ENCODE measurements around the gene FAM193A. TPM values are rescaled to one million over a fixed set of nuclear protein-coding genes. Genes with fewer than 3 reads are reported as not detected.

The FAM193A gene
- total and polyA plus RNA-seq, 2 donors (not counting 1 experiment from before 2014, with no cell fraction given) = 16.0 to 62.7 TPM

- Histone ChIP-seq H4K20me1 (ENCODE audit: control insufficient read depth, insufficient read depth, low read length, poor library complexity, severe bottlenecking) (peaks cover 4% of the 10 kb centered on the region), H2AFZ (ENCODE audit: insufficient read depth, low read depth, low read length, poor library complexity, severe bottlenecking) (no peak overlapping the region), H3K36me3 (replicated peaks in 1 of 2; ENCODE audit: control extremely low read depth in 1 of 2, control insufficient read depth in 1 of 2, extremely low read depth in 1 of 2, insufficient read depth in 2 of 2, low read length in 1 of 2) (peaks cover 3 to 54% of the 10 kb centered on the region in 2 experiments), H3K4me3 (ENCODE audit: control extremely low read depth in 1 of 5, extremely low read depth in 1 of 5, insufficient read depth in 1 of 5, low read depth in 2 of 5, low read length in 4 of 5) (no peak overlapping the region), H3K27me3 (replicated peaks in 1 of 4; ENCODE audit: control extremely low read depth in 1 of 4, control insufficient read depth in 3 of 4, insufficient read depth in 4 of 4, low read length in 3 of 4) (no peaks in the 10 kb centered on the region), H3K9me3 (ENCODE audit: control extremely low read depth in 1 of 3, control insufficient read depth in 2 of 3, insufficient read depth in 1 of 3, low read length in 2 of 3) (no peaks in the 10 kb centered on the region), H3K79me2 (ENCODE audit: control insufficient read depth, insufficient read depth, low read length) (peaks cover 23% of the 10 kb centered on the region), H3K4me1 (ENCODE audit: control insufficient read depth in 2 of 2, insufficient read depth in 2 of 2, low read length in 2 of 2) (peaks cover 0 to 3% of the 10 kb centered on the region in 2 donors), H3K4me2 (replicated peaks; ENCODE audit: low read depth, low read length, poor library complexity, severe bottlenecking) (no peak overlapping the region), H3K9ac (ENCODE audit: low read length) (no peak overlapping the region), H3K27ac (ENCODE audit: low read length in 2 of 2) (no peak overlapping the region)
- Mint-ChIP-seq H3K27me3 (no peaks in the 10 kb centered on the region), H3K4me1 (peaks cover 4% of the 10 kb centered on the region), H3K9me3 (ENCODE audit: insufficient read depth) (no peaks in the 10 kb centered on the region), H3K27ac (no peak overlapping the region), H3K4me3 (no peak overlapping the region)
- 89% methylated on average over 22 of the region's 22 CpGs for WGBS (ENCODE audit: insufficient coverage)
- ATAC-seq (ENCODE audit: low read depth) (no peak), DNase-seq (no peak)
- ChIA-PET CTCF (no interaction called here), POLR2A (no interaction called here)
- TF ChIP-seq EZH2 (IDR thresholded peaks at IDR 0.05; ENCODE audit: borderline replicate concordance, insufficient read depth, low read depth, low read length, poor library complexity, severe bottlenecking) = no peak
- TF ChIP-seq, protein P1, sequence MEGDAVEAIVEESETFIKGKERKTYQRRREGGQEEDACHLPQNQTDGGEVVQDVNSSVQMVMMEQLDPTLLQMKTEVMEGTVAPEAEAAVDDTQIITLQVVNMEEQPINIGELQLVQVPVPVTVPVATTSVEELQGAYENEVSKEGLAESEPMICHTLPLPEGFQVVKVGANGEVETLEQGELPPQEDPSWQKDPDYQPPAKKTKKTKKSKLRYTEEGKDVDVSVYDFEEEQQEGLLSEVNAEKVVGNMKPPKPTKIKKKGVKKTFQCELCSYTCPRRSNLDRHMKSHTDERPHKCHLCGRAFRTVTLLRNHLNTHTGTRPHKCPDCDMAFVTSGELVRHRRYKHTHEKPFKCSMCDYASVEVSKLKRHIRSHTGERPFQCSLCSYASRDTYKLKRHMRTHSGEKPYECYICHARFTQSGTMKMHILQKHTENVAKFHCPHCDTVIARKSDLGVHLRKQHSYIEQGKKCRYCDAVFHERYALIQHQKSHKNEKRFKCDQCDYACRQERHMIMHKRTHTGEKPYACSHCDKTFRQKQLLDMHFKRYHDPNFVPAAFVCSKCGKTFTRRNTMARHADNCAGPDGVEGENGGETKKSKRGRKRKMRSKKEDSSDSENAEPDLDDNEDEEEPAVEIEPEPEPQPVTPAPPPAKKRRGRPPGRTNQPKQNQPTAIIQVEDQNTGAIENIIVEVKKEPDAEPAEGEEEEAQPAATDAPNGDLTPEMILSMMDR (IDR thresholded peaks at IDR 0.05) = no peak
- intact Hi-C loops (cut with micrococcal nuclease) = no loop called here
Observed at GRCh38 chr4:2646396-2647149, 110.1 kb downstream of the FAM193A start.

DNA sequence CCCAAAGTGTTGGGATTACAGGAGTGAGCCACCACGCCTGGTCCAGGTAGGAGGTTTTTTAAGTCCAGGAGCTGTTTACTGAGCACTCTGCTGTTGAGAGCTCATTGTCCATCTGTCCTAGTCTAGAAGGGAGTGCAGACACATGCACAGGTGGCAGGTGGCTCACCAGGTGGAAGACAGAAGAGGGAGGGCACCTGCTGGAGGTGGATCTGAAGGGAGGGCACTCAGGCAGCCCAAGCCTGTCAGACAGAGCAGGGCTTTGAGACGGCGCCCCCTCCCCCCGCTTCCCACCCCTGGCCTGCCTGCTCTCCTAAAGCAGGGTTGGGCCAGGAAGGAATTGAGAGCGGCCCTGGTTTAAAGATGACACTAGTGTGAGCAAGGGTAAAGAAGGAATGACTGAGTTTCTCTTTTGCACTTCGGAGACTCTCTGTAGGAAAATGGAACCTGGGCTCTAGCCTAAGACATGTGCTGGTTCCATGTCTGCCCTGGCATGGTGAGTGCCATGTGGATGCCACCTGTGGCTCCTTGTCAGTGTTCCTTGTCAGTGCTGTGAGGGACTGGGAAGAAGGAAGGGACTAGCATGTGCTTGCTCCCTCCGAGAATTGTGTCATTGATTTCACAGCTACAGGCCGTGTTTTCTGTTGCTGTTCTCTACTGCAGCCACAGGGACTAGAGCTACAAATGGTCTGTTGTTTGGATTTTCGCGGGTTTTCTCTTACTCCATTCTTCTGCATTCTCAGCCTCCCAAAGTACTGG, 111.1 kb downstream of the FAM193A start:
- Mint-ChIP-seq H3K27ac (no peak overlapping the region), H3K27me3 (no peaks in the 10 kb centered on the region), H3K4me3 (no peak overlapping the region), H3K9me3 (ENCODE audit: insufficient read depth) (no peaks in the 10 kb centered on the region), H3K4me1 (peaks cover 13% of the 10 kb centered on the region)
- POLR2A ChIA-PET = no interaction called here
- Histone ChIP-seq H3K27me3 (replicated peaks in 1 of 4; ENCODE audit: control extremely low read depth in 1 of 4, control insufficient read depth in 3 of 4, insufficient read depth in 4 of 4, low read length in 3 of 4) (no peaks in the 10 kb centered on the region), H3K27ac (ENCODE audit: low read length in 2 of 2) (no peak overlapping the region), H4K20me1 (ENCODE audit: control insufficient read depth, insufficient read depth, low read length, poor library complexity, severe bottlenecking) (peaks cover 4% of the 10 kb centered on the region), H3K9ac (ENCODE audit: low read length) (no peak overlapping the region), H3K4me3 (ENCODE audit: control extremely low read depth in 1 of 5, extremely low read depth in 1 of 5, insufficient read depth in 1 of 5, low read depth in 2 of 5, low read length in 4 of 5) (no peak overlapping the region), H3K36me3 (replicated peaks in 1 of 2; ENCODE audit: control extremely low read depth in 1 of 2, control insufficient read depth in 1 of 2, extremely low read depth in 1 of 2, insufficient read depth in 2 of 2, low read length in 1 of 2) (peaks cover 3 to 57% of the 10 kb centered on the region in 2 experiments), H3K4me2 (replicated peaks; ENCODE audit: low read depth, low read length, poor library complexity, severe bottlenecking) (no peak overlapping the region), H3K9me3 (ENCODE audit: control extremely low read depth in 1 of 3, control insufficient read depth in 2 of 3, insufficient read depth in 1 of 3, low read length in 2 of 3) (no peaks in the 10 kb centered on the region), H3K79me2 (ENCODE audit: control insufficient read depth, insufficient read depth, low read length) (peaks cover 23% of the 10 kb centered on the region), H2AFZ (ENCODE audit: insufficient read depth, low read depth, low read length, poor library complexity, severe bottlenecking) (no peak overlapping the region), H3K4me1 (ENCODE audit: control insufficient read depth in 2 of 2, insufficient read depth in 2 of 2, low read length in 2 of 2) (peaks cover 3 to 12% of the 10 kb centered on the region in 2 donors)
- ATAC-seq (ENCODE audit: low read depth) (no peak), DNase-seq (no peak)
- WGBS (ENCODE audit: insufficient coverage) = 97% methylated on average over 3 of the region's 10 CpGs
- CTCF ChIA-PET = interaction anchor here (0.5 kb wide), 1 partner anchor 304 kb away, joined by 3 read pairs; no protein-coding TSS in a partner anchor
- TF ChIP-seq, protein P1 (IDR thresholded peaks at IDR 0.05) = no peak
- TF ChIP-seq EZH2 (IDR thresholded peaks at IDR 0.05; ENCODE audit: borderline replicate concordance, insufficient read depth, low read depth, low read length, poor library complexity, severe bottlenecking) = no peak
- intact Hi-C loops (cut with micrococcal nuclease) = no loop called here

Data from B cell (primary cell).